ENCODE results near the gene CLDND2.
"Not testable (repeated sequence)": the region's sequence is repeated elsewhere in the genome, so short reads cannot be mapped to it uniquely, and the experiment has no call there.

CLDND2 gene

GRCh38 chr19:51368366-51369282 lies at the start of gene CLDND2:
TSS of gene CLDND2 (minus strand) at chr19:51369003. CDS start at chr19:51368577, 426 bp downstream.
- Histone ChIP-seq H3K9ac (ENCODE audit: low read depth in 1 of 2, low read length in 2 of 2) (peak within 1 kb of the TSS; percentile 70 to 88), H3K27me3 (ENCODE audit: control insufficient read depth in 2 of 2, insufficient read depth in 2 of 2, low read length in 2 of 2) (no peaks in the 10 kb centered on the region), H3K9me3 (ENCODE audit: control insufficient read depth in 2 of 2, low read length in 2 of 2) (no peaks in the 10 kb centered on the region), H3K36me3 (ENCODE audit: control insufficient read depth in 2 of 2, insufficient read depth in 2 of 2, low read length in 2 of 2) (no peaks in the 10 kb centered on the region), H3K27ac (ENCODE audit: low read depth in 2 of 2, low read length in 2 of 2) (peak within 1 kb of the TSS; percentile 78 to 98), H3K4me1 (ENCODE audit: control insufficient read depth in 2 of 2, insufficient read depth in 2 of 2, low read length in 2 of 2) (peaks cover 11 to 19% of the 10 kb centered on the region in 2 donors), H3K4me3 (ENCODE audit: low read length in 2 of 2) (peak within 1 kb of the TSS; percentile 82 to 97)

- no peaks in the 10 kb centered on the region for H3K9me3 ChIP-seq (ENCODE audit: control insufficient read depth in 2 of 2, low read length in 2 of 2)
- no peak overlapping the region for H3K4me3 ChIP-seq (ENCODE audit: low read length in 2 of 2)
- no peaks in the 10 kb centered on the region for H3K4me1 ChIP-seq (ENCODE audit: control insufficient read depth in 2 of 2, insufficient read depth in 2 of 2, low read length in 2 of 2)
- no peak overlapping the region for H3K9ac ChIP-seq (ENCODE audit: low read depth in 1 of 2, low read length in 2 of 2)
- H3K27ac ChIP-seq (ENCODE audit: low read depth in 2 of 2, low read length in 2 of 2), result peak overlapping the region in 1 of 2 donors; percentile 63
- no peaks in the 10 kb centered on the region for H3K36me3 ChIP-seq (ENCODE audit: control insufficient read depth in 2 of 2, insufficient read depth in 2 of 2, low read length in 2 of 2)
- no peaks in the 10 kb centered on the region for H3K27me3 ChIP-seq (ENCODE audit: control insufficient read depth in 2 of 2, insufficient read depth in 2 of 2, low read length in 2 of 2)
Measured at GRCh38 chr19:51417810-51418157, 49.0 kb upstream of the CLDND2 start.

GRCh38 chr19:51417107-51417809 lies 48.5 kb upstream of the CLDND2 start, which contains the start of gene SIGLEC10:
TSS of gene SIGLEC10 (minus strand) at chr19:51417642. CDS start at chr19:51417581, 61 bp downstream.
- Histone ChIP-seq H3K27me3 (ENCODE audit: control insufficient read depth in 2 of 2, insufficient read depth in 2 of 2, low read length in 2 of 2) (no peaks in the 10 kb centered on the region), H3K9ac (ENCODE audit: low read depth in 1 of 2, low read length in 2 of 2) (no peak within 1 kb of the TSS), H3K4me1 (ENCODE audit: control insufficient read depth in 2 of 2, insufficient read depth in 2 of 2, low read length in 2 of 2) (no peaks in the 10 kb centered on the region), H3K9me3 (ENCODE audit: control insufficient read depth in 2 of 2, low read length in 2 of 2) (no peaks in the 10 kb centered on the region), H3K27ac (ENCODE audit: low read depth in 2 of 2, low read length in 2 of 2) (peak within 1 kb of the TSS in 1 of 2 donors; percentile 63), H3K36me3 (ENCODE audit: control insufficient read depth in 2 of 2, insufficient read depth in 2 of 2, low read length in 2 of 2) (no peaks in the 10 kb centered on the region), H3K4me3 (ENCODE audit: low read length in 2 of 2) (peak within 1 kb of the TSS; percentile 23 to 44)

- not testable (repeated sequence) for H3K9ac ChIP-seq (ENCODE audit: low read depth in 1 of 2, low read length in 2 of 2); H3K27me3 ChIP-seq (ENCODE audit: control insufficient read depth in 2 of 2, insufficient read depth in 2 of 2, low read length in 2 of 2); H3K4me3 ChIP-seq (ENCODE audit: low read length in 2 of 2); H3K36me3 ChIP-seq (ENCODE audit: control insufficient read depth in 2 of 2, insufficient read depth in 2 of 2, low read length in 2 of 2); H3K4me1 ChIP-seq (ENCODE audit: control insufficient read depth in 2 of 2, insufficient read depth in 2 of 2, low read length in 2 of 2); H3K9me3 ChIP-seq (ENCODE audit: control insufficient read depth in 2 of 2, low read length in 2 of 2); H3K27ac ChIP-seq (ENCODE audit: low read depth in 2 of 2, low read length in 2 of 2)
Measured at GRCh38 chr19:51416422-51416821, 47.6 kb upstream of the CLDND2 start.

GRCh38 chr19:51415187-51415586 lies 46.4 kb upstream of the CLDND2 start:
- H3K4me3 ChIP-seq (ENCODE audit: low read length in 2 of 2), result no peak overlapping the region
- no peak overlapping the region for H3K27ac ChIP-seq (ENCODE audit: low read depth in 2 of 2, low read length in 2 of 2)
- H3K4me1 ChIP-seq (ENCODE audit: control insufficient read depth in 2 of 2, insufficient read depth in 2 of 2, low read length in 2 of 2), result no peaks in the 10 kb centered on the region
- H3K9me3 ChIP-seq (ENCODE audit: control insufficient read depth in 2 of 2, low read length in 2 of 2), result no peaks in the 10 kb centered on the region
- no peaks in the 10 kb centered on the region for H3K36me3 ChIP-seq (ENCODE audit: control insufficient read depth in 2 of 2, insufficient read depth in 2 of 2, low read length in 2 of 2)
- no peaks in the 10 kb centered on the region for H3K27me3 ChIP-seq (ENCODE audit: control insufficient read depth in 2 of 2, insufficient read depth in 2 of 2, low read length in 2 of 2)
- H3K9ac ChIP-seq (ENCODE audit: low read depth in 1 of 2, low read length in 2 of 2), result no peak overlapping the region

- Histone ChIP-seq H3K36me3 (ENCODE audit: control insufficient read depth in 2 of 2, insufficient read depth in 2 of 2, low read length in 2 of 2) (no peaks in the 10 kb centered on the region), H3K9me3 (ENCODE audit: control insufficient read depth in 2 of 2, low read length in 2 of 2) (no peaks in the 10 kb centered on the region), H3K27ac (ENCODE audit: low read depth in 2 of 2, low read length in 2 of 2) (no peak overlapping the region), H3K4me1 (ENCODE audit: control insufficient read depth in 2 of 2, insufficient read depth in 2 of 2, low read length in 2 of 2) (no peaks in the 10 kb centered on the region), H3K27me3 (ENCODE audit: control insufficient read depth in 2 of 2, insufficient read depth in 2 of 2, low read length in 2 of 2) (no peaks in the 10 kb centered on the region), H3K4me3 (ENCODE audit: low read length in 2 of 2) (no peak overlapping the region), H3K9ac (ENCODE audit: low read depth in 1 of 2, low read length in 2 of 2) (no peak overlapping the region)
Measured at GRCh38 chr19:51410950-51411748, 42.3 kb upstream of the CLDND2 start.

GRCh38 chr19:51407511-51408131 lies 38.8 kb upstream of the CLDND2 start:
- H3K4me3 ChIP-seq (ENCODE audit: low read length in 2 of 2), result no peak overlapping the region
- H3K27me3 ChIP-seq (ENCODE audit: control insufficient read depth in 2 of 2, insufficient read depth in 2 of 2, low read length in 2 of 2), result no peaks in the 10 kb centered on the region
- no peaks in the 10 kb centered on the region for H3K4me1 ChIP-seq (ENCODE audit: control insufficient read depth in 2 of 2, insufficient read depth in 2 of 2, low read length in 2 of 2)
- H3K9me3 ChIP-seq (ENCODE audit: control insufficient read depth in 2 of 2, low read length in 2 of 2), result no peaks in the 10 kb centered on the region
- H3K27ac ChIP-seq (ENCODE audit: low read depth in 2 of 2, low read length in 2 of 2), result no peak overlapping the region
- no peaks in the 10 kb centered on the region for H3K36me3 ChIP-seq (ENCODE audit: control insufficient read depth in 2 of 2, insufficient read depth in 2 of 2, low read length in 2 of 2)
- no peak overlapping the region for H3K9ac ChIP-seq (ENCODE audit: low read depth in 1 of 2, low read length in 2 of 2)

GRCh38 chr19:51402117-51402516 lies 33.3 kb upstream of the CLDND2 start:
- Histone ChIP-seq H3K4me1 (ENCODE audit: control insufficient read depth in 2 of 2, insufficient read depth in 2 of 2, low read length in 2 of 2) (no peaks in the 10 kb centered on the region), H3K27ac (ENCODE audit: low read depth in 2 of 2, low read length in 2 of 2) (no peak overlapping the region)

GRCh38 chr19:51399936-51400335 lies 31.1 kb upstream of the CLDND2 start:
- H3K27ac ChIP-seq (ENCODE audit: low read depth in 2 of 2, low read length in 2 of 2); H3K4me3 ChIP-seq (ENCODE audit: low read length in 2 of 2); H3K9me3 ChIP-seq (ENCODE audit: control insufficient read depth in 2 of 2, low read length in 2 of 2); H3K4me1 ChIP-seq (ENCODE audit: control insufficient read depth in 2 of 2, insufficient read depth in 2 of 2, low read length in 2 of 2); H3K9ac ChIP-seq (ENCODE audit: low read depth in 1 of 2, low read length in 2 of 2); H3K36me3 ChIP-seq (ENCODE audit: control insufficient read depth in 2 of 2, insufficient read depth in 2 of 2, low read length in 2 of 2); H3K27me3 ChIP-seq (ENCODE audit: control insufficient read depth in 2 of 2, insufficient read depth in 2 of 2, low read length in 2 of 2): not testable (repeated sequence)

More at GRCh38 chr19:51402117-51402516, 33.3 kb upstream of the CLDND2 start:
- H3K27me3 ChIP-seq (ENCODE audit: control insufficient read depth in 2 of 2, insufficient read depth in 2 of 2, low read length in 2 of 2), result no peaks in the 10 kb centered on the region
- no peaks in the 10 kb centered on the region for H3K36me3 ChIP-seq (ENCODE audit: control insufficient read depth in 2 of 2, insufficient read depth in 2 of 2, low read length in 2 of 2)
- H3K9me3 ChIP-seq (ENCODE audit: control insufficient read depth in 2 of 2, low read length in 2 of 2), result peaks cover 0 to 4% of the 10 kb centered on the region in 2 donors
- H3K9ac ChIP-seq (ENCODE audit: low read depth in 1 of 2, low read length in 2 of 2), result no peak overlapping the region
- no peak overlapping the region for H3K4me3 ChIP-seq (ENCODE audit: low read length in 2 of 2)
